ENCODE data around the gene ABLIM2.

Gene ABLIM2

DNA sequence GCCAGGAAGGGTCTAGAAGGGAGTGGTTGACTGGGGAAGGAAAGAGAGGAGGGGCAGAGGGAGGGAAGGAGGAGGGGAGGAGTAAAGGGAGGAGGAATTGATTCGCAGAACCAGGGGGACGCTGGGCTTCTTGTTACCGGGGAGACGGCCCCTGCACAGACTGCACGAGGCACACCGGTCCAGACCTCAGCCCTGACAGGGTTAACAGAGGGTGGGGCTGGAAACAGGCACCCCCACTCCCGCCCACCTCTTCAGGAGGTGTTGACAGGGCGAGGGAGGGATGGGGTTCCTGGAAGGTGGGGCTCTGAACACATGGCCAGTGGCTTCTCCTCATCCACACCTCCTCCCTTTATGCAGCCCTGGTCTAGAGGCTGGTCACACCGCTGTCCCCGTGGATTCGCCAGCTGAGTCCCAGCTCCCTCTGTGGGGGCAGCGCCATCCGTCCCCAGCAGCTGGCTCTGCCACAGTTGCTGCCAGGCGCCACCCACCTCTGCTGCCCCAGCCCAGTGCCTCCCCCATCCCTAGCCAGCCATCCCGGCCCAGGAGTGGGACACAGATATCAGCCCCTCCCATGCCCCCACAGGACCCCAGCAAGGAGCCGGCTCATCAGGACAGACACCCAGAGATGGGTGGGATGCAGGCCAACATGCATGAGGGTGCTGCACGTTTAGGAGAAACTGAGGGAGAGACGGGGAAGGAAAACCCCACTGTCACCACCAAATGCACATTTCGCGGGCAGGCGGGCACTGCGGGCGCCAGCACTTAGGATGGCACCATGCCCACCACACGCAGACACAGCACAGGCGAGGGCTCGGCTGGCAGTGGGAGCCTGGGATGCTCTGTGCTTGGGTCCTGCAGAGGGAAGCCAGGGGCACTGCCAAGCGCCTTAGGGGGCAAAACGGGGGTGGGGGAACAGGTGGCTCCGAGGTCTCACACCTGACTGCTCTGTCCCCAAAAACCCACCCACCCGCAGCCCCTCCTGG is 87.6 kb downstream of the ABLIM2 start:
- no peak for DNase-seq (ENCODE audit: low read depth)

DNA sequence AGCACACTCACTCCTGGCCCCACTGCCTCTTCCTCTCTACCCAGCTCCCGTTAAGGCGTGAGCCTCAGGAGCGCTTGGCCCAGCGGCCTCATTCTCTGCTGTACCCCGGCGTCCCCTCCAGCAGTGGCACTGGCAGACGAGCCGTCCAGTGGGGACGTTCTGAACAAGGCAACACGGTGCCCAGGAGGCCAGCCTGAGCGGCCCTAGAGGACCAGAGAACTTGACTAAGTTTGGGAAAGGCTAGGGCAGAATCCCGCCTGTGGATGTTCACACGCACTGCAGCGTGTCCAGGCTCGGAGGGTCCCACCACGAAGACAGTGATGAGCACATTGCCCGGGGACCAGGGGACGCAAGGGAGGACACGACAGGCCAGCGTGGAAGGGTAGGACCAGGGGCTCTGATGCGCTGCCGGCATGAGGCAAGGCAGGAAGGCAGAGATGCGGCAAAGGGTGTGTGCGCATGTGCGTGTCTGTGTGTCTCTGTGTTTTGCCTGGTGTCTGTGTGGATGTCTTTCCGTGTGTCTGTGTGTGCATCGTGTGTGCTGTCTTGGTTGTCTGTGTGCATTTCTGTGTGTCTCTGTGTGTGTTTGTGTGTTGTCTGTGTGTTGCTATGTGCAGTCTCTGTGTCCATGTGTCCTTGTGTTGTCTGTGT is 89.4 kb downstream of the ABLIM2 start:
- DNase-seq (ENCODE audit: low read depth): no peak

DNA sequence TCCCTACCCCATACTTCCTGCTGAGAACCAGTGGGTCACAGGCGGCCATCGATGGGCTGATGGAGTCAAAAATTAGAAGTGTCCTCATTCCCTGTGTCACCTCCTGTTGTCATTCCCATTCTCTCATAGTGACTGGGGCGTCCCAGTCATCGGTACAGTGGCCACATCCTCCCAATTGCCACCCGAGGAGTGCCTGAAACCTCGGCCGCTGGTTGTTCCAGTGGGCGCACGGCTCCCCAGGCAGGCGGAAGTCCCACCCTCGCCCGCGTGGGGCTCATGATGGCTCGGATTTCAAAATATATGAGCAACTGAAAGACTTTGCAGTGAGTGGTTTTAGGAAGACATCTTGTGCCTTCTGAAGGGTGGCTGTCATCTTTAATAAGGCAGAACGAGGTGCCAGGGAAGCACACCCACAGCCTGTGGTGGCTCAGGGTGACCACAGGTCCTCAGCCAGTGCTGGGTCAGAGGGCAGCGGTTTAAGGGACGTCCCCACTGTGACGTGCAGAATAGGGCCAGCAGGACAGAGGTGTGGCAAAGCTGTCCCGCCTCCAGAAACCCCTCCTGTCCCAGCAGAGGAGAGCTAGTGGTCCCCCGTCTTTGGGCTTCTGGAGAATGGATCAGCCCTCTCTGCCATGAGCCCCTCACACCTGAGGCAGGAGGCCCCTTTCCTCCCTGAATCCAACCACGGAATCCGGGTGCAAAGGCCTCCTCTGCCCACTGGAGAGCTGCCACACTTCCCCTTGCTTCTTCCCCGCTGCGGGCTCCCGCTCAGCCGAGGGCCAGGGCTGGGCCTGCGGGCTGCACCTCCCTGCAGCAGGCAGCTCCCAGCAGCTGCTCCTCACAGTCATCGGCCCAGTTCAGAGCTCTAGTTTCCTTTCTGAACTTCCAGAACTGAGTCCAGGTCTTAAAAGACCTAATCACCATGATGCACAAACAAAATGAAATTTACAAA is 90.4 kb downstream of the ABLIM2 start:
- DNase-seq (ENCODE audit: low read depth): no peak

DNA sequence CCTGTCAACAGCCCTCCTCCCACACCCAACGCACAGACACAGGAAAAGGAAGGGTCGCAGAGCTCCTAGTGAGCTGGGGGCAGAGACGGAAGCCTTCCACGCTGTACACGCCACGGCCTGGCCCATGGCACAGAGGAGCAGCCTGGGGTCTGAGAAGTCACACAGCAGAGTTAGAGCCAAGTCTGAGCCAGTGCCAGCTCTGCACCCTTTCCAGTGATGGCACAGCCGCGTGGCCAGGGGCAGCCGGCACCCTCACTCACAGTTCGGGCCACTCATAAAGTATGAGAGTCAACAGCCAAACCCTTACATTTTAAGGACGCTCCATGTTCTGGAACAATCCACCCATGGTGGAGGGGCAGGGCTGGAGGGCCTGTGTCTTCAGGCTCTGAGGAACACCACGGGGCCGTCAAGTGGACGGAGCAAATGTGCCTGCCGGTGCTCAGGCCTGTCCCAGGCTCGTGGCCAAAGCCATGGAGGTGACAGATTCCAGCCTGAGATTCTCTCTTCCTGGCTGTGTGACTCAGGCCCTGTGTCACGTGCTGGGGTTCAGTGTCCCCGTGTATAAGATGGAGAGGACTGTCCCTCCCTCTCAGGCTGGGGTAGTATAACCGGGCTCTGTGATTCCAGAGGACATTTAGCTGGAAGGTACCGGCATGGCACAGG is 91.2 kb downstream of the ABLIM2 start:
- no peak for DNase-seq (ENCODE audit: low read depth)

DNA sequence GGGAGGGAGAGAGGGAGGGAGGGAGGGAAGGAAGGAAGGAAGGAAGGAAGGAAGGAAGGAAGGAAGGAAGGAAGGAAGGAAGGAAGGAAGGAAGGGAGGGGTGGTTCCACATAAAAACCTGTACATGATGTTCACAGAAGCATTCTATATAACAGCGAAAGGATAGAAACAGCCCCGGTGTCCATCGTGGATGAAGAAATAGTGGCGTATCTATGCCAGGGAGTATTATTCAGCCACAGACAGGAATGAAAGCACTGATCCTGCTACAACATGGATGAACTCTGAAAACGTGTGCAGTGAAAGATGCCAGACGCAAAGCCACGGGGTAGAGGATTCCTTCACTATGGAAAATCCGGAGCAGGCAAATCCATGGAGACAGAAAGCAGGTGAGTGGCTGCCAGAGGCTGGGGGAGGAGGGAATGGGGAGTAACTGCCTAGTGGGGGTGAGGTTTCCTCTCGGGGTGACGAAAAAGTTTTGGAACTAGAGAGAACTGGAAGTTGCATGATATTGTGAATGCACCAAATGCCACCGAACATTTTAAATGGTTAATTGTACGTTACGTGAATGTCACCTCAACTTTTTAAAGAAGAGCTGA is 92.2 kb downstream of the ABLIM2 start:
- DNase-seq (ENCODE audit: low read depth): no peak

DNA sequence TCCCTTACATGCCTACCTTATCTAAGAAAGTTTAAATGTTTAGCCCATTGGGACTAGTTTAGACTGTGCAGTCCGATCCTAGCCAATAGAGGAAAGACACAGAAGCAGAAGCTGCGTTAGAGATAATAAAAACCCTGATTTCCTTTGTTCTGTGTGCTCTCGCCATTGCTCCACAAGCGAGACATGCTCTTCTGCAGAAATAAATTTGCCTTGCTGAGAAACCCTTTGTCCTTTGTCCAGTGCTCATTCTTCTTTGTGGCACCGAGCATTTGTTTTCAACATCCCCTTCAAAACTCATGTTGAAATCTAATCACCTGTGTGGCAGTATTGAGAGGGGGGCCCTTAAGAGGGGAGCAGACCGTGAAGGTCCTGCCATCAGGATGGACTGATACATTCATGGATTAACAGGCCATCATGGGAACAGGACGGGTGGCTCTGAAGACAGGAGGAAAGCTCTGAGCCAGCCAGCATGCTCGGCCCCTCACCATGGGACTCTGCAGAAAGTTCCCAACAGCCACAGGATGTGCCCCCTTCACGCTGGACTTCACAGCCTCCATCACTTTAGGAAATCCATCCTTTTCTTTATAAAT is 94.5 kb downstream of the ABLIM2 start:
- DNase-seq (ENCODE audit: low read depth): no peak

DNA sequence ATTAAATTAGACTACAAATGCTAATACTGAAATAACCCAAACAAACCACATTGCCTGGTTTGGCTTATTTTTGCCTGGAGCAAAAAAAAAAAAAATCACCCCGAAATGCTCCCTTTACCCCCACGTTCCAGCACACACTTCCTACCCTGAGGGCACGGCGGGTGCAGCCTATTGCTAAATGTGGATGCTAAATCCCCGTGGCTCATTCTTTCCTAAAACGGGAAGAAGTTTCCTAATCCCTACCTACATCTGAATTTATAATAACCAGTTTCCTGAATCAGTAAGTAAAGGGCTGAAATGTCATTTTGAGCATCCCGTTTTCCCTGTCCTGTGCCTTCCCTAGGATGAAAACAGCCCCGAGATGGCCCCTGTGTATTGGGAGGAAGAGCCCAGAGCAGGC is 97.0 kb downstream of the ABLIM2 start:
- DNase-seq (ENCODE audit: low read depth): no peak

DNA sequence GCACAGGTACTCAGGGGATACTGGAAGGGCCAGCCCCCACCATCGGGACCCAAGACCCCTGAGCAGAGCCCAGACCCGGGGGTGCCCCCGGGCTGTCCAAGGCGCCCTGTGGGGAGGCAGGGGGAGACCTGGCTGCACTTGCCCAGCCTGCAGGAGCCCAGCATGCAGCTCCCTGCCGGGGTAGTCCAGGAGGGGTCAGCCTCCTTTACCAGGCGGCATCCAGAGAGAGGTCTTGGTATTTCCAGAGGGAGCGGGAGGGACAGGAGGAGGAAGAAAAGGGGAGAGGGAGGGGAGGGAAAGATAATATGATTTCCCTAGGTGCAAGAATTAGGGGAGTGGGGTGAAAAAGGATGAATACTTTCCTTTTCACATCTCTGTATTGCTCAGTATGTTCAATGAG is 97.5 kb downstream of the ABLIM2 start:
- DNase-seq (ENCODE audit: low read depth): no peak

DNA sequence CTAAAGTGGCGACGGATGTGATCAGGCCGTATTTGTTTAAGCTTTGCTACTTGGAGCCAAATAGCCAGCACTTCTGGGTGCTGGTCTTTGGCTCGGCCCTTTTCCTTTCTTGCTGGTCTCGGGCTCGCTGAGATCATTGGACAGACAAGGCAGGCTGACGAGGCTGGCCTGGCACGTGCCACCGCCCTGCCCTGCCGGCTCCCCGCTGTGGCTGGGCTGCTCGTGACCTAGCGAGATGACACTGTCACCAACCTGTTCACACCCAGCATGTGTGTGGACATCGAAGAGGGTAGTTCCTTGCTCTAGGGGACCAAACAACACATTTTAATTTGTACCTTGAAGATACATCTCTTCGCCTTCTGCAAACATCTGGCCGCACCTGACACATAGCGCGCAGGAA is 98.0 kb downstream of the ABLIM2 start:
- DNase-seq (ENCODE audit: low read depth): no peak

DNA sequence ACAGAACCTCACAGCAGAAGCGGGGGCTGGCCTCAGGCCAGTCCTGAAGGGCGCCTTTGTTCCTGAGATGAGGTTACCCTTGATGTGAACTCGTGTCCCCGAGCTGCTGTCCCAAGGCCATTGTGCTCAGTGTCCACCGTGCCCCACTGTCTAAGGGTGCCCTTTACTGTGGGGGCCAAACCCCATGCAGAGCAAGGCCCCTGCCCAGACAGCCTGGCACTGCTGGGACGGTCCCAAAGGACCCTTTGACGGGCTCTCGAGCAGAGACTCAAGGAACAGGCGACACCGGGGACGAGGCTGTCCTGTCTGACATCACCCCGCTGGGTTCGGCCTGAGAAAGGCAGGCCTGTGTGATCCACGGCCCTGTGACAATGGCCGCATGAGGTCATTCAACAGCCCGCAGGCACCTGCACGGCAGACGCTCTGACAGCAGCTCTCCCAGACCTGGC is 100.6 kb downstream of the ABLIM2 start:
- no peak for DNase-seq (ENCODE audit: low read depth)

DNA sequence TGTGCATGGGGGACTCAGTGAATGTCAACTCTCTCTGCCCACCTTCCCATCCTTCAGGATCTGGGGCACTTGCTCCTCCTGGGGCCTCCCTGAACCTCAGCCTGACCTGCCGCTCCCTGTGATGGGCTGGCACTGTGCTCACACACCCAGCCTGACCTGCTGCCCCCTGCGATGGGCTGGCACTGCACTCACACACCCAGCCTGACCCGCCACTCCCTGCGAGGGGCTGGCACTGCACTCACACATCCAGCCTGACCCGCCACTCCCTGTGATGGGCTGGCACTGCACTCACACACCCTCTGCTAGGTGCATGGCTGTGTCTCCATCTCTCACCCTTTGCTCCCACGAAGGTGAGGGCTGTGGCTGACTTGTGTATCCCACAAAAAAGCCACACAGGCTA is 103.4 kb downstream of the ABLIM2 start:
- DNase-seq (ENCODE audit: low read depth): no peak

DNA sequence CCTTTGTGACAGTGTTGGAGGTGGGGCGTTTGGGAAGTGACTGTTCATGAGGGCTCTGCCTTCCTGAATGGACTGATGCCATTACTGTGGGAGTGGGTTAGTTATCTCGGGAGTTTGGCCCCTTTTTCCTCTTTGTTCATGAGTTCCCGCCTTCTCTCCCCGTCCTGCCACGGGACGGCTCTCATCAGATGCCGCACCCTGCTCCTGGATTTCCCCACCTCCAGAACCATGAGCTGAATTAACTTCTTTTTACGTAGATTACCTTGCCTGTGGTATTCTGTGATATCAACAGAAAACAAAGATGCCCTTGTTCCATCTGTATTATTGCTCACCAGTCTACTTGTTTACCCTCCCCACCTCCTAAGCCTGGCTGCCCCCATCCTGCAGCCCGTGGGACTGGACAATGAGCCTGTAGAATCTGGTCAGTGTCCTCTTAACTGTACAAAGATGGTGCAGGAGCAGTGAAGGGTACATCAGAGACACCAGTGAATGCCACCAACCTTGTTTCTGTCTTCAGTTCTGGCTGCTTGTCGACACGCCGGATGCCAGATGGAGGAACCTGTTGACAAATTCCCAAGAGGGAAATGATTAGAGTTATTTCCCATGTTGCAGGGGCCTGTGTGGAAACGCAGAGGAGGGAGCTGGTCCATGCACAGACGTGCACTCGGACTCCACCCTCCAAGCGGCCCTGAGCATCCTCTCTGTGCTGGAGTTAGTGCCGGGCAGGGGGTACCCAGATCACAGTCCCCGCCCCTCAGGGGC is 104.7 kb downstream of the ABLIM2 start:
- DNase-seq (ENCODE audit: low read depth): no peak

DNA sequence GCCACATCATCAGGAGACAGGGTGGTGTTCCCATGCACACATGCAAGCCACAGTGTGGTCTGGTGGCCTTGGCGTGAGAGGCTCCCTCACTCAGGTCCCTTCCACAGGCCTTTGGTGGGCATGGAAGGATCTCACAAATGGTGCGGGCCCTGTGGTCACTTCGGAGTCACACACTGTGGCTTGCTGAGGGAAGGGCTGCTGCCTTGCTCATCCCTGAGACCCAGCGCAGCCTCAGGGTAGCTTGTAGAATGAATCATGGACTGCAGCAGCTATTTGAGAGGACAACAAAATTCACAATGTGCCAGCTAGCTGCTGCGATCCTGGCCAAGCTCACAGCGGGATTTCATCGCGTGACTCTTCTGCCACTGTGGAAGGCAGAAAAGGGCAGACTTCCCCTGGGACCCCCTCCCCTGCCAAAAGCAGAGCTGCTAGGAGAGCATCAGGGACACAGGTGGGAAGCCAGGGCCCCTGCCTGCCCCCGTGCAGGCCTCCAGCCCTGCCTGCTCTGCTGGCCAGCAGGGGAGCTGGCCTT is 106.4 kb downstream of the ABLIM2 start:
- no peak for DNase-seq (ENCODE audit: low read depth)

DNA sequence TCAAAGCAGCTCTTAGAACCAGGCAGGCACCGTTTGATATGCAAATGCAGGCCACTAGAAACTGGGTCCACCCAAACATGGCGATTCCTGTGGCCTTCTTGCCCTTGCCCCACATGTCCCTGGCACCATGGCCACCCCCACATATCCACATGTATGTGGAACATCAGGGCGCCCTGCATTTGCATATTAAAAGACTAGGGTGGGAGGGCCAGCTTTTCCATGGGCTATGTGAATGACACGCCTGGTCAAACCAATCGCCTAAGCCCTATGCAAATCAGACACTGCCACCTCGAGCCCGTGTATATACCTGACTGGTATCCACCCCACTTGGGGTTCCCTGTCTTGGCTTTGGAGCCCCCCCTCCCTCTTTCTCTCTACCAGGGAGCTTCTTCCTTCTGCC is 107.0 kb downstream of the ABLIM2 start:
- no peak for DNase-seq (ENCODE audit: low read depth)

DNA sequence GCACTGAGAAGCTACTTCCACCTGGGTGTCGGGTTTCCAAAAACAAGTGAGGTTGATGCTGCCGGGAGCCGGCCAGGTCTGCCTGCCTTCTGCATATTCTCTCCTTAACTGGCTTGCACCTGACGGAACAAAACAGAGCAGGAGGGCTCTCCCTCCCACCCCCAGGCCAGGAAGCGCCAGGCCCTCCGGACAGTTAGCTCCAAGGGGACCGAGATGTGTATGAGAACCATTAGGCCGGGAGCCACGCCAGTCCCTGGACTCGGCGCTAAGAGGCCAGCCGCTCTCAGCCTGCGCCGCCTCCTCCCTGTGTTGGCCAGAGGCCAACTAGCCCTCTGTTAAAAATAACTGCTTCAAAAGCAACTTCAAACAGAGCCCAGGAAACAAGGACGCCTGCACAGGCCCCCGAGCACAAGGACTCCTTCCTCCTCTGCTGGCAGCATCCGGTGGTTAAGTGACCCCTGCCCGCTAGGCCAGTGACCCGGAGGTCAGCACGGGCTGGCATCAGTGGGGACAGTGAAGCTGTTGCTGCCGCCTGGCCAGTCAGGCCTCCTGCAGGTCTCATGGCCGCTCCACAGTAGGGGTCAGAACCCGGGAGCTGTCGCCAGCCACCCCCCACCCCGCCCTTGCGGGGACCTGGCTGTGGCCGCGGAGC is 107.9 kb downstream of the ABLIM2 start:
- no peak for DNase-seq (ENCODE audit: low read depth)

DNA sequence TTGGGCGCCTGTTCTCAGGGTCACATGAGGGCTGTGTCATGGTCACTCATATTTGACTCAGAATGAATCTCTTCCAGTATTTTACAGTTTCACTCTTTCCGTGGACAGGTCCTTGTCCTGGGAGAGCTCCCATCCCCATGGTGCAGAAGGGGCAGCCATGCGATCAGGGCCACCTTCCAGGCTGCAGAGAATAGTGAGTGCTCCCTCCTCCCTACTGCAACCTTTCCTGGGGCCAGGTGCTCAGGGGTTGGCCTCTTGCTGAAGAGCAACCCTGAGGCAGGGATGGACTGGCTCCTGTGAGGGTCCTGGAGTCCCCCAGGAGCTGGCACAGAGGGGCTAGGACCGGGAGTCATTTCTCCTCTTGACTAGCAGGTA is 108.4 kb downstream of the ABLIM2 start:
- DNase-seq (ENCODE audit: low read depth): no peak

DNA sequence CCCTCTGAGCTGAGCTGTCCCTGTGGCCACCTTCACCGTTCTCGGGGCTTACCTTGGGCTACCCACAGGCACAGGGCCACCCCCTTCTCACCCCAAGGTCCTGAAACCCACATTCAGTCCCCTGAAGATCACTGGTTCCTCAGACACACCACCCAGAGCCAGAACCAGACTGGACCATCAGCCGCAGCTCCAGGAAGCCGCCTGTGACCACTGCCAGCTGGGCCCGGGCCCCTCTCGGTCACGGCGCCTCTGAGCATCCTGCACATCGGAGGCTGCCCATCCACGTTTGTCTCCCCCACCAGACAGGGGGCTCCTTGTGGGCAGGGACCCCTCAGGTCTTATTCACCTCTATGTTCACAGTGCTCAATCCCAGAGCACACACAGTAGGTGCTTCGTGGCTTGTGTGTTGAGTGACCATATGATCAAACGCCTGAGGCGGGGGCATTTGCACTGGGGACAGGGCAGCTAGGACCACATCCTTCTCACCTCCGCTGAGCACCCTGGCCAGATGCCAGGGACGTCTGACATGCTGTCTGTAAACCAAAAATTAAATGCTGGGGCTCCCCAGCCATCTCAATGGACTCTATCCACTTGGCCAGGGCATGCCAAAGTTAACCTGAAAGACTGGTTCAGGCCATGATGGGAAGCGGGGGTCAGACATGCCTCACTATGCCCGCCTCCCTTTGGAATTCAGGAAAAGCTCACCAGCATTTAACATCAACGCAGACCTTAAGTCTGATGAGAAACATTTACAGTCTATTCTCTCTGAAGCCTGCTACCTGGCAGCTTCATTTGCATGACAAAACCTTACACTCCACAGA is 109.5 kb downstream of the ABLIM2 start:
- no peak for DNase-seq (ENCODE audit: low read depth)
